ENCODE results near the gene ITPR3. TPM values are rescaled to one million over a fixed set of nuclear protein-coding genes. Genes with fewer than 3 reads are reported as not detected.
A peak's percentile ranks its signal among the peaks of the same experiment; 100 is the strongest.
"Not testable (repeated sequence)": the region's sequence is repeated elsewhere in the genome, so short reads cannot be mapped to it uniquely, and the experiment has no call there.

The ITPR3 gene
- total RNA-seq, 1 experiment from 2014 or later, result 23.4 TPM

DNA sequence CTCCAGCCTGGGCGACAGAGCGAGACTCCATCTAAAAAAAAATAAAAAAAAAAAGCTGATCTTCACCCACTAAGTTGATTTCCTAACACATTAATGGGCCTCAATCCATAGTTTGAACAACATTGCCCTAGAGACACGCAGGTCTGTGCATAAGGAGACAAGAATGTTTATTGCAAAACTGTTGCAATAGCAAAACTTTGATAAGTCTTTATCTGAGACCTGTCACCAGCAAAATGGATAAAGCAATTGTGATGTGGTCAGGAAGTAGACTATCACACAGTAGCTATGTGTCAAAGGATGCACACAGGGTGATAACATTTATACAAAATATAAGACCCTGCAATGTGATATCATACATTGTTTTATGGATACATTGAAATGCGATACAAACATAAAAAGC, 4.2 kb upstream of the ITPR3 start:
- H3K4me3 ChIP-seq (ENCODE audit: insufficient read depth, low read depth, low read length), result no peak overlapping the region
- DNase-seq, result no peak
- no peaks in the 10 kb centered on the region for H3K36me3 ChIP-seq (replicated peaks; ENCODE audit: control insufficient read depth, insufficient read depth, low read length)
- peaks cover 1% of the 10 kb centered on the region for H3K27me3 ChIP-seq (ENCODE audit: control insufficient read depth, insufficient read depth, low read length)

DNA sequence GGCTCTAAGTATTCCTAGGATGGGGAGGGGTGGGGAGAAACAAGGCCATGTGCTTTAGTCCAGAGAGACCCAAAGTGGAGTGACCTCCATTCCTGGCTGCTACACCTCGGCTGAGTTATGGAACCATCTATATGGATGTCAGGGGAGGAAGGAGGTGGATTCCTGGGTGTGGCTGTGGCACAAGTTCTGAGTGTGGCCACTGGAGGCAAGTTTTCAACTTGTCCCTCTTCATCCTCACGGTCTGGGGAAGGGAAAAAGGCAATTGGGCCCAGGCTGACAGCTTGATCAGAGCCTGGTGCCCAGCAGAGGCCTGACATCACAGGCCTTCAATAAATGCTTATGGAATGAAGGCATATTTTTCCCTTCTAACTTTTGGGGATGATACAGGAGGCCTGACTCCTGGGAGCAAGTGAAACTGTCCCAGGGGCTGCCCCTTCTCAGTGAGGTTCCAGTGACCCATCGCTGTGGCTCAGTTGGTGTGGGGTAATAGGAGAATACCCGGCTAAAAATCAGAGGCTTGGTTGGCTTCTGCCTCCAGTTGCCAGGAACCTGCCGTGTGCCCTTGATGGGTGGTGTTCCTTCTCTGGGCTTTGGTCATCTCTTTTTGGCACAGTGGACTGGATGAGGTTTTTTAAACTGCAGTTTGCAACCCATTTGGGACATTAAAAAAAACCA, 1.8 kb upstream of the ITPR3 start:
- Histone ChIP-seq H3K36me3 (replicated peaks; ENCODE audit: control insufficient read depth, insufficient read depth, low read length) (peaks cover 3% of the 10 kb centered on the region), H3K27me3 (ENCODE audit: control insufficient read depth, insufficient read depth, low read length) (peaks cover 1% of the 10 kb centered on the region), H3K4me3 (ENCODE audit: insufficient read depth, low read depth, low read length) (no peak overlapping the region)
- DNase-seq, result peak; percentile 36

DNA sequence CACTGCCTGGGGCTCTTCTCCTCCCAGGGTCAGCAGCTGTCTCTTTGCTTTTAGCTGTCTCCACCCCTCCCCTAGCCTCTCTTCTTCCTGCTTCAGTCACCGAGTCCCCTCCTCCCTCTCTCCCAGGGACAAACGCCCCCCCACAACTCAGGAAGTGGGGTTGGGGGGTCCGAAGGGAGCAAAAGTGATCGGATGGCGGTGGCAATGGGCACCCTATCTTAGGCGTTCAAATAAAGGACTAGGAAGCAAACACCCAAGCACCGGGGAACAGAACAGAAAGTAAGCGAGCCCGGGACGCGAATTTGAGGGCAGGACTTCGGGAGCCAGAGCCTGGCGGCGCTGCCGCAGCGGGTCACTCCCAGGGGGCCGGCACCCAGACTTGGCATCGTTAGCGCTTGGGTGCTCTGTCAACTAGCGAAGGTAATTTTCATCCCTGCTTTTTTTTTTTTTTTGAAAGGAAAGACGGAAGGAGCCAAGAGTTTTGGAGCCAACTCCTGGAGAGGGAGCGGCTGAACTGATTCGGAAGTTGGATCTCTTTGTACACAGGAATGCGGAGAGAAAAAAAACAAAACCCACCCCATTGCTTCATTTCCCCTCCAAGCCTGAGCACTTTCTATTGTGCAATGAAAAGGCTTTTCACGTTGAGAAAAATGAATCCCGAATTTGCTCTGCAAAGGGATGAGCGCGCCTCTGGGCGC, 815 bp upstream of the ITPR3 start:
- peaks cover 1% of the 10 kb centered on the region for H3K27me3 ChIP-seq (ENCODE audit: control insufficient read depth, insufficient read depth, low read length)
- H3K4me3 ChIP-seq (ENCODE audit: insufficient read depth, low read depth, low read length), result peak overlapping the region; percentile 72
- DNase-seq, result peak; percentile 83
- H3K36me3 ChIP-seq (replicated peaks; ENCODE audit: control insufficient read depth, insufficient read depth, low read length), result peaks cover 3% of the 10 kb centered on the region

DNA sequence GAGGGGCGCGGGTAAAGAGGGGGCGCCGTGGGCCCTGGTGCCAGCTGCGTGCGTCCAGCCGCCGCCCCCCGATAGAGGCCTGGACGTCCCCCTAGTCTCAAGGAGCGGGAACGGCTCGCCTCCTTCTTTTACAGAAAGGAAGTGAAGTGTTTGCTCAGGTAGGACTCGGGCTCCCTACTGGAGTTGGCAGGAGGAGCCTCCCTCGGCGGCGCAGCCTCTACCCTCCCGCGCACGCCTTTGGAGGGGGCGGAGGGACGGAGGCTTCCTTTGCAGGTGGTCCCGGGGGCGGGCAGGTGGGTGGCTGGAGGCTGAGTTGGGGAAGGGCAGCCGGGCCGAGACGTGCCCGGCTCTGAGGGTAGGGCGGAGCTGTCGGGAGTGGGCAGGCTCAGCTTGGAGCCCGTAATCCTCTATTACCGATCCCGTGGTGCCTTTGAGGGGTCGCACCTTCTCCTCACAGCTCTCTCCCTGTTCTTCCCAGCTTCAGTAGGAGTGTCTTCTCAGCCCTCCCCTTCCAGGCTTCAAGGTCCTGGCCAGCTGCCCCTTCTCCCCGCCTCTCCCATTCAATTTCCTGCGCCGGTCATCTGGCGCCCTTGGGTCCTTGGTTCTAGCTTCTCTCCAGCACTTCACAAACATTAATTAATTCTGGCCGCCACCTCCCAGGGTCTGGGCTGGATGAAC, 728 bp downstream of the ITPR3 start:
- Histone ChIP-seq H3K27me3 (ENCODE audit: control insufficient read depth, insufficient read depth, low read length) (peaks cover 1% of the 10 kb centered on the region), H3K4me3 (ENCODE audit: insufficient read depth, low read depth, low read length) (peak overlapping the region; percentile 93), H3K36me3 (replicated peaks; ENCODE audit: control insufficient read depth, insufficient read depth, low read length) (peaks cover 3% of the 10 kb centered on the region)
- peak; percentile 91 for DNase-seq

DNA sequence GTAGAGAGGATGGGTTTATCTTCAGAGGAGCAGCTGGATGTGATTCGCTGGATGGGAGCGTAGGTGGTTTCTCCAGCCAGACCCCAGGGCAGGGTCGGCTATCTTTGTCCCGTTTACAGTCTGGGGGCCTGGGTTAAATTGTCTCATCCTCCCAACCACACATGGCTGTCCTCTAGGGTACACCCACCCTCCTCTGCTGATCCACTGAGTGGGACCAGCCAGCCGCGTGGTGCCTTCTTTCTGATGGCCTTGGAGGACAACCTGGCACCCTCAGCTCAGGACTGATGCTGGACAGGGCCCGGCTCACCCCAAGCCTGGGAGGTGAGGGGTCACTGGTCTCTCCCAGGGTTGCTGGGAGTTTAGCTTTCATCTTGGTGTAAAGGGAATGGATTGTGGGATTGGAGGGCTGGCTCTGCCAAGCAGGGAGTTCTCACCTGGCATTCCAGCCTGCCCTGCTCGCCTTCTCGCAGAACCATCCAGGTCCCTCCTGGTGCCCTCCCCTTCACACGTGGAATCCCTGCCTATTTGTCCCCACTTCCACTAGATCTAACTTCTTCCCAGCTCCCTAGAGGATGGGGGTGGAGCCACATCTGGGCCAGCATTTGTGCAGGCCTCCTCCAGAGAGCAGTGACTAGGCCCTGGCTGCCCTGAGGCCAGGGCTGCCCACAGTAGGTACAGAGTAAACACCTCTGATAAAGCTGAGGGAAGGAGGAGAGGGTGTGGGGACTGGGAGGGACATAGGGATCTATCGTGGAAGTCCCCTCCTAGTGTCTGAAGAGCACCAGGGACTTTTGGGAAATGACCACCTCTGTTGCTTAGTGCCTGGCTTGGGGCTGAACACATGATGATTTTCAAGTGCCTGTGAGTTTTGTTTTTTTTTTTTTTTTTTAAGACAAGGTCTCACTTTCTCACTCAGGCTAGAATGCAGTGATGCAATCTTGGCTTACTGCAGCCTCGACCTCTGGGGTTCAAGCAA, 1.6 kb downstream of the ITPR3 start:
- Histone ChIP-seq H3K4me3 (ENCODE audit: insufficient read depth, low read depth, low read length) (peak overlapping the region; percentile 93), H3K36me3 (replicated peaks; ENCODE audit: control insufficient read depth, insufficient read depth, low read length) (peaks cover 3% of the 10 kb centered on the region), H3K27me3 (ENCODE audit: control insufficient read depth, insufficient read depth, low read length) (peaks cover 1% of the 10 kb centered on the region)
- peak; percentile 62 for DNase-seq

DNA sequence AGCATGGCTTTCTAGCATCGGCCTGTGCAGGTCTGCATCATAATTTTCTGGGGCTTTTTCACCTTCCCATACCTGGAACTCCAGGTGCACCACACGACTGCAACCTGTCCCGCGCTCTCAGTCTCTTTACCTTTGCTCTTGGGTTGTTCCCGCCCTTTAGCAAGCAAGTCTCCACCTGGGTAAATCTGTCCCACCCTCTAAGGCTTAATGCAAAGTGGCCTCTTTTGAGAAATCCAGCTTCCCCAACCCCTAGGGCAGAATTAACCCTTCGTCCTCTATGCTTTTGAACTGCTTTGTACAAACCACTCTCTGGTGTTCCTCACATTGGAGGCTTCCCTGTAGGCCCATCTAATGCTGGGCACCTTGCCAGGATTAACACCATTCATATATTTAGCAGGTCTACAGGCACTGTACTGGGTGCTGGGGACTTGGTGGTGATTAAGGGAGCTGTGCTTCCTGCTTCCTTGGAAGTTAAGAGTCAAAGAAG, 2.8 kb downstream of the ITPR3 start:
- peaks cover 3% of the 10 kb centered on the region for H3K36me3 ChIP-seq (replicated peaks; ENCODE audit: control insufficient read depth, insufficient read depth, low read length)
- peak; percentile 50 for DNase-seq
- H3K4me3 ChIP-seq (ENCODE audit: insufficient read depth, low read depth, low read length), result no peak overlapping the region
- H3K27me3 ChIP-seq (ENCODE audit: control insufficient read depth, insufficient read depth, low read length), result peaks cover 1% of the 10 kb centered on the region

DNA sequence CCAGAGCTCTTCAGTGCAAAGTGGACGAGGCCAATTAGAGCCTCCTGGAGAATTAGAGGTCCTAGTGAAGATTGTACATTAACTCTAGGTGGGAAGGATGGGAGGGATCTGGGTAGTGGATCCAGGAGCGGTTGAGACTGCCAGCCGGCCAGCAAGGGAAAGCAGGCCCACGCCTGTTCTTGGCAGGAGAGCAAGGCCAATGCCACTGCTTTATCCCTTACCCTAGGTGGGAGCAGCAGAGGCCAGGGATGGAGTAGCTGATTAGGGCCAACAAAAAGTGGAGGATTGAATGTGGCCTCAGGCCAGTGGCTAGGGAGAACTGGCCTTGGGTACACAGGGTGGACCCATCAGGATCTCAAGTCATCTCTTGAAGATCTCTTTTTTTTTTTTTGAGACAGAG, 3.7 kb downstream of the ITPR3 start:
- Histone ChIP-seq H3K36me3 (replicated peaks; ENCODE audit: control insufficient read depth, insufficient read depth, low read length) (peaks cover 3% of the 10 kb centered on the region), H3K4me3 (ENCODE audit: insufficient read depth, low read depth, low read length) (no peak overlapping the region), H3K27me3 (ENCODE audit: control insufficient read depth, insufficient read depth, low read length) (peaks cover 1% of the 10 kb centered on the region)
- DNase-seq, result no peak

DNA sequence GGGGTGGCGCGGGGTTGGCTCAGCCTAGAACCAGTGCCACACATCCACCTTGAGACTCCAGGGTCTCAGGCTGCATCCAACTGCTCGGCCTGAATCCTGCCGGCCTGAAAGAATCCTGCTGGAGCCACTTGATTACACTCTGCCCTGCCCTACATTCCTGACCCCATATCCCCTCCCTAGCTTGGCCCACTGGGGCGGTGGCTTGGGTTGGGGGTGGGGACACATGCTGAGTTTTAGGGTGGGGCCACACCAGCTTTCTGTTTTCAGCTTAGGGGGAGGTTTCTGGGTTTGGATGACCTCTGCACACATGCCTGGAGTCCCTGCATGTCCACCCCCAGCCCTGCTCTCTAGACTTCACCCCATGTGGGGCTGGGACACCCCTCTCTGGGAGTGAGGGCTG, 6.8 kb downstream of the ITPR3 start:
- Histone ChIP-seq H3K27me3 (ENCODE audit: control insufficient read depth, insufficient read depth, low read length) (no peaks in the 10 kb centered on the region), H3K36me3 (replicated peaks; ENCODE audit: control insufficient read depth, insufficient read depth, low read length) (peaks cover 3% of the 10 kb centered on the region), H3K4me3 (ENCODE audit: insufficient read depth, low read depth, low read length) (no peak overlapping the region)
- DNase-seq, result no peak

DNA sequence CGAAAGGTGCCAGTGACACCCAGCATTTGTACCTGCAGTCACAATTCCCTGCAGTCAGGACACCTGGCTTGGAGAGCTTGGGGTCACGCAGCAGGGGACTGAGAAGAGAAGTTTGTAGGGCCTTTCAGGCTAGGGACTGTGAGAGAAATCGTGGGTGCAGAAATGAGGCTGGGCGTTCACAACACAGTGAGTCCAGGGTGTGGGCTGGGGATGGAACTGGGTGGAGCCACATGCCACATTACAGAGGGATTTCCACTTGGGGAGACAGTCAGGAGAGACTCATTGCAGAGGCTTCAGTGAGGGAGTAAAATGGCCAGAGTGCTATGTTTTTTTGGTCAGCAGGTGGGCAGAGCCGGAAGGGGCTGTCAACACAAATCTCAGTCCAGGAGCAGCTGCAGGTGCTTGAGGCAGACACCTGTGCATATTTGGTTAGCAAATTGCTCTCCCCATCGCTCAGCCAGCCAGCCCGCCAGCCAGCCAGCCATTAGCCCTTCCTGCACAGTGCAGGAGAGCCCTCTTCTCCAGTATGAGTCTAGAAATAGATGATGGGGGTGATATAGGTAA, 7.4 kb downstream of the ITPR3 start:
- Histone ChIP-seq H3K27me3 (ENCODE audit: control insufficient read depth, insufficient read depth, low read length) (no peaks in the 10 kb centered on the region), H3K36me3 (replicated peaks; ENCODE audit: control insufficient read depth, insufficient read depth, low read length) (peaks cover 3% of the 10 kb centered on the region), H3K4me3 (ENCODE audit: insufficient read depth, low read depth, low read length) (no peak overlapping the region)
- DNase-seq, result no peak

DNA sequence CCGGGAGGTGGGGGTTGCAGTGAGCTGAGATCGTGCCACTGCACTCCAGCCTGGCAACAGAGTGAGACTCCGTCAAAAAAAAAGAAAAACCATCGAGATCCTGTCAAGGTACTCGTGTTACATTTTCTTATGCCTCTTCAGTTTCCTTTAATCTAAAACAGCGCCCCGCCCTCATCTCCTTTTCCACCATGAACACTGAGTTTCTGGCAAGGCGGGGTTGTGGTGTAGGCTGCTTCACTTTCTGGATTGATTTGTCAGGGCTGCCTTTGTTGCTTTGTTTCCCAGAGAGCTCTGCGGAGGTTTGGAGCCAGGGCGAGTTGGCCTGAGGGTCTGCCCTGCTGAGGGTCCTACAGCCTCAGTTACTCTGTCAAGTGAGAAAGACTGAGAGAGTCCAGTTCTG, 8.9 kb downstream of the ITPR3 start:
- no peak overlapping the region for H3K4me3 ChIP-seq (ENCODE audit: insufficient read depth, low read depth, low read length)
- H3K36me3 ChIP-seq (replicated peaks; ENCODE audit: control insufficient read depth, insufficient read depth, low read length), result no peaks in the 10 kb centered on the region; the same call in 1 of the 2 replicates
- no peaks in the 10 kb centered on the region for H3K27me3 ChIP-seq (ENCODE audit: control insufficient read depth, insufficient read depth, low read length)
- no peak for DNase-seq

DNA sequence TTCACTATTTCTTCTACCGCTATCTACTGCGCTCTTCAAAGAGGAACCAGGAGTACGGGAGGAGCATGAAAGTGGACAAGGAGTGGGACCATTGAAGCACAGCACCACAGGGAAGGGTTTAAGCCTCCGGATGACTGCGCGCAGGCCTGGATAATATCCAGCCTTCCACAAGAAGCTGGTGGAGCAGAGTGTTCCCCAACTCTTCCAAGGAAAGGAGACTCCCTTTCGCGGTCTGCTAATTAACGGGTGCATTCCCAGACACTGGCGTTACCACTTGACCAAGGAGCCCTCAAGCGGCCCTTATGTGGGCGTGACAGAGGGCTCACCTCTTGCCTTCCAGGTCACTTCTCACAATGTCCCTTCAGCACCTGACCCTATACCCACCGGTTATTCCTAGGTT, 10.4 kb downstream of the ITPR3 start:
- not testable (repeated sequence) for H3K4me3 ChIP-seq (ENCODE audit: insufficient read depth, low read depth, low read length); DNase-seq; H3K36me3 ChIP-seq (replicated peaks; ENCODE audit: control insufficient read depth, insufficient read depth, low read length); H3K27me3 ChIP-seq (ENCODE audit: control insufficient read depth, insufficient read depth, low read length)

DNA sequence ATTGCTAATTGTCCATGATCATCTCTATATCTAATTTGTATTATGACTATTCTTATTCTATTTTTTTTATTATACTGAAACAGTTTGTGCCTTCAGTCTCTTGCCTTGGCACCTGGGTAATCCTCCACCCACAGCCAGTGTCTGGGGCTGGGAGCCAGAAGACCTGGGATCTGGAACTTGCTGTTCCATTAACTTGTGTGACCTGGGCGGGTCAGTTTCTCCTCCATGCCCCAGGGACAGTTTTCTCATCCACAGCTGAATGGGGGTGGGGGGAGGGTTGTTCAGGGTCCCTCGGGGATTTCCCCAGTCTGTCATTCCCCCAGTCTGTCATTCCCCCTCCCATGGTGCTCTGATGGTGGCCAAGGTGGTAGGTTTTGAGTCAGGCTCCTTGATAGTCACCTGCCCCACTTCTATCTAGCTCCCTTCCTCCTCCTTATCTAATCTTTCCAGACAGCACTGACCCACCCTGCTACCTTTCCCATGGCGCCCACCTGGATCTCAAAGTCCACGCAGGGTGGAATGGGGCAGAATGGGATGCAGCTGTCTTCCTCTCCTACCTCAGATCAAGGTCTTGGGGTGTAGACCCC, 10.9 kb downstream of the ITPR3 start:
- H3K4me3 ChIP-seq (ENCODE audit: insufficient read depth, low read depth, low read length), result no peak overlapping the region
- DNase-seq, result no peak
- no peaks in the 10 kb centered on the region for H3K36me3 ChIP-seq (replicated peaks; ENCODE audit: control insufficient read depth, insufficient read depth, low read length)
- H3K27me3 ChIP-seq (ENCODE audit: control insufficient read depth, insufficient read depth, low read length), result no peaks in the 10 kb centered on the region

DNA sequence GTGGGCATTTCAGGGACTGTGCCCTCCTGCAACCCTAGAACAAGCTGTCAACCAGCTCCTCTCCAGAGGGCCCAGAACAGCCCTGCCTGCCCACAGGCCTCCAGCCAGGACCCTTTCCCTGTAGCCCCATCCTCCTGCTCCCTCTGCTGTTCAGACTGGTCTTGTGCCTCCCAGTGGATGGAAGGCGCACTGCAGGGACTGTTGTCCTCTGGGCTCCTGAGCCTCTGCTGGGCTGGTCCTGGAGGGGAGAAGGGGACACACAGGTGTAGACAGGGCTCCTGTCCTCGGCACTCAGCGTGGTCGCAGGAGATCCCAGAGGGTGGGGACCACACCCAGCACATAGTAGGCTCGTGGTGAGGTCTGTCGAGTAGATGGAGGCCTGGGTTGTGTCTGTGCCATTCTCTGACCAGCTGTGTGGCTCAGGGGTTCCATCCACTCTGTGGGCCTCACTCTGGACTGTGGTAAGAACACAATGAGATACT, 11.5 kb downstream of the ITPR3 start:
- DNase-seq, result peak; percentile 95
- H3K36me3 ChIP-seq (replicated peaks; ENCODE audit: control insufficient read depth, insufficient read depth, low read length), result no peaks in the 10 kb centered on the region
- H3K27me3 ChIP-seq (ENCODE audit: control insufficient read depth, insufficient read depth, low read length), result no peaks in the 10 kb centered on the region
- H3K4me3 ChIP-seq (ENCODE audit: insufficient read depth, low read depth, low read length), result no peak overlapping the region; the same call in 1 of the 2 replicates
